Left hindlimb (tissue), 1 donor: ENCODE data around the gene CSE1L.
"Not testable (repeated sequence)": the region's sequence is repeated elsewhere in the genome, so short reads cannot be mapped to it uniquely, and the experiment has no call there.

Experiments
- DNase-seq: peaks from one replicate; pipeline ENCODE4 v3.0.0-alpha.2; 2018

The CSE1L gene

DNA sequence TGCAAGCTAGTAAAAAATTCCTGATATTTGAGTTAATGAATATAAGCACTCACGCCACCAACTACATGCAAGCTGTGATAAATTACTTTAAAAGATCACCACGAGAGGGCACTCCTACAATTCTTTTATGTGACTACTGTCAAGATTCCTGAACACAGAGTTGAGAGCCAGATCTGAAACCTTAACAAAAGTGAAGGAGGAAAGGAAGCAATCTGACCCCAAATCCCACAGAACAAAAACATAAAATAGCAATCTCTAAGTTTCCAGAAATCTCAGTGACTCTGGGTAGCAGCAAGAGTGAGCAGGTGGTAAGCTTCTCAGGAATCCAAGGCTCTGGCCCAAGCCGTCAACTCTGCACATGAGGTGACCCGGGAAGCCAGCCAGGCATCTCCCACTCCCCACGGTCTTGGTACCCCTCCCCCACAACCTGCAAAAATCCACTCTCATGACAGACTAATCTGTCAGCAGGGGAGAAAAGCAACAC lies 86.9 kb downstream of the CSE1L start:
- no peak for DNase-seq

GRCh38 chr20:49133571-49133970 lies 87.5 kb downstream of the CSE1L start:
- no peak for DNase-seq

DNA sequence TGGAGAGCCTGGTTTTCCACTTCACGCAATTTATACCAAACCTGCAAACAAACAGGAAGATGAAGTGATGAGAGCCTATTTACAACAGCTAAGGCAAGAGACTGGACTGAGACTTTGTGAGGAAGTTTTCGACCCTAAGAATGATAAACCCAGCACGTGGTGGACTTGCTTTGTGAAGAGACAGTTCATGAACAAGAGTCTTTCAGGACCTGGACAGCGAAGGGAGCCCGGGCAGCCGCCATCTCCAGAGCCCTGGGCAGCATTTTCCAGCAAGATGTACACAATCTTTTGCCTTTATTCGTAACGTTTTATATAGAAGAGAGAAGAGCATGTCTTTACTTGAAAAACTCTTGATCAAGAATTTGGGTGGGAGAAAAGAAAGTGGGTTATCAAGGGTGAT lies 88.7 kb downstream of the CSE1L start:
- not testable (repeated sequence) for DNase-seq

DNA sequence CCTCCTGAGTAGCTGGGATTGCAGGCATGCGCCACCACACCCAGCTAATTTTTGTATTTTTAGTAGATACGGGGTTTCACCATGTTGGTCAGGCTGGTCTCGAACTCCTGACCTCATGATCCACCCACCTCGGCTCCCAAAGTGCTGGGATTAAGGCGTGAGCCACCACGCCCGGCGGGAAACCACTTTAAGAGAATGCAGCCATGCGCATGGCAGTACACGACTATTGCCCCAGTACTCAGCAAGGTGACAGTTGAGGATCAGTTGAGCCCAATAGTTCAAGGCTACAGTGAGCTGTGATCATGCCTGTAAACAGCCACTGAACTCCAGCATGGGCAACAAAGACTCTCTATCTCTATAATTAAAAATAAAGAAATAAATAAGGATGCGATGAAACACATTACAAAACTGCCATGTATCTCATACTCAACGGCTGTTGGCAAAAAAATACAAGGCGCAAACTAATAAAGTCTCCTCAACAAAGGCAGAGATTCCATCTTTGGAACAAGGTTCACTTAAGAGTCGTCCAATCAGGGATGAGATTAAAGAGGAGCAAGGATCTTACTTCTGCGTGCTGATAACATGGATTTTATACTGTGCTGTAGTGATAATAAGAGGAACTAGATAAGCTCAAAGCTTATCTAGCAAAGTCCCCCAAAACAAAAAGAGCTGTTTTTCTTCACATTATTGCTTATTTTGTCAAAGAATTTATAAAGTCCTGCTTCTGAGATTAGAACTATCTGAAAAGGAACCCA lies 90.9 kb downstream of the CSE1L start:
- DNase-seq: no peak

DNA sequence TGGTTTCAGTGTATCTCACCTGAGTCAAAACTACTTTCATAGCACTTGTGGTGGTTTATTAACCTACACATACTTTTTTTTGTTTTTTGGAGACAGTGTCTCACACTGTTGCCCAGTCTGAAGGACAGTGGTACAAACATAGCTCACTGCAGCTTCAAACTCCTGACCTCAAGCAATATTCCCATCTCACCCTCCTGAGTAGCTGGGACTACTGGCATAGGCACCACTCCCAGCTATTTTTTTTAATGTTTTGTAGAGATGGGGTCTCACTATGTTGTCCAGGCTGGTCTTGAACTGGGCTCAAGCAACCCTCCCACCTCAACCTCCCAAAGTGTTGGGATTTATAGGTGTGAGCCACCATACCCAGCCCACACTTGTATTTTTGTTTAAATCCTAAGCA lies 92.3 kb downstream of the CSE1L start:
- no peak for DNase-seq

GRCh38 chr20:49140411-49140810 lies 94.3 kb downstream of the CSE1L start:
- no peak for DNase-seq

GRCh38 chr20:49140834-49141233 lies 94.7 kb downstream of the CSE1L start:
- DNase-seq: no peak
